Activated naive CD8-positive, alpha-beta T cell (primary cell): ENCODE data around the gene NEK7.

Experiments
- H3K27ac Mint-ChIP-seq: one replicate; pipeline ENCODE4 v1.8.0; 2021; ENCODE audit warnings: mixed read lengths
- H3K27me3 Mint-ChIP-seq: one replicate; pipeline ENCODE4 v1.8.0; 2021; ENCODE audit warnings: mixed read lengths
- H3K36me3 Mint-ChIP-seq: one replicate; pipeline ENCODE4 v1.8.0; 2021; ENCODE audit warnings: mixed read lengths
- H3K4me1 Mint-ChIP-seq: one replicate; pipeline ENCODE4 v1.8.0; 2021; ENCODE audit warnings: low read depth, mixed read lengths
- H3K4me3 Mint-ChIP-seq: one replicate; pipeline ENCODE4 v1.8.0; 2021; ENCODE audit warnings: mild to moderate bottlenecking, mixed read lengths
- H3K9me3 Mint-ChIP-seq: one replicate; pipeline ENCODE4 v1.8.0; 2021; ENCODE audit warnings: low read depth, mixed read lengths

The NEK7 gene

DNA sequence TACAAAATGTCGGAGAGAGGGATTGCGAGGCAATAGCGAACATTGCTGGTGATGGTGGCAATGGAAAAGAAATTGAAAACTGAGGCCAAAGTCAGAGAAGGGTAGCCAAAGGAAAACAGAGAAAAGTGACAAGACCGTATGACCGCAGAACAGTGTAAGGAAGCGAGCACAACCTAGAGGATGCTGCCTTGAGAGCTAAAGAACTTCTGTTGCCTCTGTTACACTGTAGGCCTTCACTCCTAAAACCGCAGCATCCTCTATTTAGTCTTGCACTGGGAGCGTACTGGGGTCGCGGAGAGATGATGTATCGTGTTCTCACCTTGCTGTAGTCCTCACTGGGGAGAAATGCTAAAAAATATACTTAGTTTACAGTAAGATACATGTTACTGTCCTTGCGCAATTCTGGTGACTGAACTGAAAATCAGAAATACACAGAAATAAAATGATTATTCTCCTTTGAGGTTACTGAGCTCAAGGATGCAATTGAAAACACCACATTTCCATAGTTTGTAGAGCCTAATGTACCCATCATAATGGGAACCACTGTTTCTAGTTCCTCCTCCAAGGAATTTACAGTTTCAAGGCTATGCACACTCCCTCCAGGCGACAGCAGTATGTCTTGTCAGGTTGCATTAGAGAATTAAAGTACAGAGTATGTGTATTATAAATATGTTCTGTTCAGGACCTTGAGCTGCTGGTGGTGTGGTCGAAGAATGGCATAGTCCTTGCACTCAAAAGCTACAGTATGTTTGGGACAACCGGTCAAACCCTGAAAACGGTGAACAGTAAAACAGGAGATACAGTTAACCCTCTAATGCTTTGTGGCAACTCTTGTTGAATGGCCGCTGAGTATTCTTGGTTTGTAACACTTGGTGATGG lies 1.3 kb downstream of the NEK7 start:
- peak overlapping the region; percentile 100 for H3K4me3 Mint-ChIP-seq
- H3K27ac Mint-ChIP-seq = peak overlapping the region; percentile 100
- H3K9me3 Mint-ChIP-seq = no peaks in the 10 kb centered on the region
- H3K27me3 Mint-ChIP-seq = no peaks in the 10 kb centered on the region
- peaks cover 5% of the 10 kb centered on the region for H3K36me3 Mint-ChIP-seq
- peaks cover 50% of the 10 kb centered on the region for H3K4me1 Mint-ChIP-seq

DNA sequence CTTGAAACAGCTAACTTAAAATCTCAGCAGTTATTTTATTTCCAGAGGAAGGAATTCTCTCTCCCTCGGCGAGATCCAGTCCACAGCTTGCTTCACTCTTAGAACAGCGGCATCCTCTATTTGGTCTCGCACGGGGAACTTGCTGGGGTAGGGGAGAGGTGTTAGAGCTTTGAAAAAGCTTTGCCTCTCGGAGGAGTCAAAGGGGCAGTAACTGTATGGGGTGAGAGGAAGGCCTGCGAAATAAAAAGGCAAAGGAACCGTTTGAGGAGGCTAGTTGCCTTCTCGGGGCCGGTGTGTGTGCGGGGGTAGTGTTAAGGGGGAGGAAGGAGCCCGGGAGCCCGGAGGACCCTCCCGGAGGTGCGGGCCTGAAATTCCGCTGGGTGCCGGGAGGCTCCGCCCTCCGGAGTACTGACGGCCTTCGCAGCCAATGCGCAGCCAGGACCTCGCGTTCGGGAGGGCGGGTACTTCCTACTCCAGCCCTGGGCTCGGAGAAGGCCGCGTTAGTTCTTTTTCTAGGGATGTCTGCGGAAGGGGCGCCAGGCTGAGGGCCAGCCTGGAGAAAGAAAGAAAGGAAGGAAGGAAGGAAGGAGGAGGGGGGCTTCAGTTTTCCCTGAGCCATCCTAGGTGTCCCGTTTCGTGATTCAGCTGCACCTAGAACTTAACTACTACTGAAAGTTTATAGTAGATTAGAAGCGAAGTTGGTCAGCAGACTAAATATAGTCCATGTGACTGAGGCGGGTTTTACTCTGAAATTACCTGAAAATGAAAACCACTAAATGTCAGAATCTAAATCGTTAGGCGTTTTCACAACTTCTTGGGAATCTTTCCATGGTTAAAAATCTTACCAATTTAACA lies 2.2 kb downstream of the NEK7 start:
- H3K4me1 Mint-ChIP-seq = peaks cover 54% of the 10 kb centered on the region

DNA sequence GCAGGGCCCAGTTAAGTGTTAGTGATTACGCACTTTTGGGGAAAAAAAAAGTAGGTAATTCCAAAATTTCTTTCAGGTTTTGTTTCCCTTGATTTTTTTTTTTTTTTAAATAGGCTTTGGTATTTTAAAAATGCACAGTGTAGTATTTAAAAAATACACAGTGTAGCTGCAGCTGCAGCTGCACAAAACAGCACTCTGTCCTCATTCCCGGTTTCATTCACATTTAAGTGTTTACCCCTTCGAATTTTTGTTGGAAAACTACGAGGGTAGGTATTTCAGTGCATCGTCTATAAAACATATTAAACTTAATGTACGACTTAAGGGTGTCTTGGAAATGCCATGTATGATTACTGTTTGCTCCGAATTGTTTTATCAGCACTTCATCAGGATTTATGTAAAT lies 3.4 kb downstream of the NEK7 start:
- H3K4me1 Mint-ChIP-seq = peaks cover 65% of the 10 kb centered on the region
- H3K27me3 Mint-ChIP-seq = no peaks in the 10 kb centered on the region
- peak overlapping the region; percentile 100 for H3K4me3 Mint-ChIP-seq
- peaks cover 5% of the 10 kb centered on the region for H3K36me3 Mint-ChIP-seq
- H3K27ac Mint-ChIP-seq = peak overlapping the region; percentile 100
- H3K9me3 Mint-ChIP-seq = no peaks in the 10 kb centered on the region

More for the DNA sequence above, 2.2 kb downstream of the NEK7 start:
- Mint-ChIP-seq H3K27me3 (no peaks in the 10 kb centered on the region), H3K4me3 (peak overlapping the region; percentile 100), H3K27ac (peak overlapping the region; percentile 100), H3K9me3 (no peaks in the 10 kb centered on the region), H3K36me3 (peaks cover 5% of the 10 kb centered on the region)

DNA sequence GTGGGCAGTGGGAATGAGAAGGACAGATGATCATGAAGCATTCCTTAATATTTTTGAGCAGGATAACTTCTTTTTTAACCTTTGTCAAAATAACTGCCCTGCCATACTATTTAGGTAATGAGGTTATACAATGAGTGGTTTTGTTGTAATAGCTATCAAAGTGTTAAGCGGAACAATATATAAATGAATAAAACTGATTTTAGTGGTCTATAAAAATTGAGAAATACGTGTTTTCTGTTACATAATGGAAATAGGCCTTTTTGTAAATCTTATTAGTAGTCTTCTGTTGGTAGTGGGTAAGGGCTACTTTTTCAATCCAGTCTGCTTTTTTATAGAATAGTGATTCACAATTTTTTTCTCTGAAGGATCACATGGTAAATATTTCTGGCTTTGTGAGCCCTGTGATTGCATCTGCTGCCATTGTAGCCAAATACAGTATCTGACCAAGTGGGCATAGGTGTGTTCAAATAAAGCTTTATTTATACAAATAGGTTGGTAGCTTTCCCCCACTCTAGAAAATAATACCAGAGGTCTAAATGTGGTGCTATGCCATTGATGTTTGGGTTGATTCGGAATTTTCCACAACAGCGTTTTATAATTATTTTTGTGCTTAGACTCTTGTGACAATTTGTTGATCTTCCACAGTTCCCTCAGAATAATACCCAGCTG lies 4.3 kb downstream of the NEK7 start:
- peaks cover 71% of the 10 kb centered on the region for H3K4me1 Mint-ChIP-seq
- H3K27ac Mint-ChIP-seq = peak overlapping the region; percentile 100
- peak overlapping the region; percentile 62 for H3K4me3 Mint-ChIP-seq
- no peaks in the 10 kb centered on the region for H3K9me3 Mint-ChIP-seq
- no peaks in the 10 kb centered on the region for H3K27me3 Mint-ChIP-seq
- peaks cover 5% of the 10 kb centered on the region for H3K36me3 Mint-ChIP-seq

DNA sequence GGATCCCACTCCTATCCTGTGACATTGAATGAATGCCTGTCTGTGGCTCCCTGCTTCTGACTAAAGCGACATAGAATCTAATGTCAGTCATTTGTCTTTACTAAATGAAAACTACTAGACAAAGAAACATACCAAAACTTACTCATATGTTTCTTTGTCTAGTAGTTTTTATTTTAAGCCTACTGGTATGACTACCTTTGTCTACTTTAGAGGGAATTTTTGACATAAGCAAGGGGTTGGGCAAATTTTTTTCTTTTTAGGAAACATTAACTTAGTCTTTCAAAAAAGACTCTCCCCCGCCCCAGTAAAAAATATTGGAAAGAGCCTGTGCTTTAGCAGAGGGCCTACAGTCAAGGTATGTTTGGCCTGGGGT lies 4.9 kb downstream of the NEK7 start:
- peaks cover 7% of the 10 kb centered on the region for H3K36me3 Mint-ChIP-seq
- H3K27me3 Mint-ChIP-seq = no peaks in the 10 kb centered on the region
- no peaks in the 10 kb centered on the region for H3K9me3 Mint-ChIP-seq
- H3K4me3 Mint-ChIP-seq = peak overlapping the region; percentile 62
- H3K4me1 Mint-ChIP-seq = peaks cover 75% of the 10 kb centered on the region
- H3K27ac Mint-ChIP-seq = peak overlapping the region; percentile 100

DNA sequence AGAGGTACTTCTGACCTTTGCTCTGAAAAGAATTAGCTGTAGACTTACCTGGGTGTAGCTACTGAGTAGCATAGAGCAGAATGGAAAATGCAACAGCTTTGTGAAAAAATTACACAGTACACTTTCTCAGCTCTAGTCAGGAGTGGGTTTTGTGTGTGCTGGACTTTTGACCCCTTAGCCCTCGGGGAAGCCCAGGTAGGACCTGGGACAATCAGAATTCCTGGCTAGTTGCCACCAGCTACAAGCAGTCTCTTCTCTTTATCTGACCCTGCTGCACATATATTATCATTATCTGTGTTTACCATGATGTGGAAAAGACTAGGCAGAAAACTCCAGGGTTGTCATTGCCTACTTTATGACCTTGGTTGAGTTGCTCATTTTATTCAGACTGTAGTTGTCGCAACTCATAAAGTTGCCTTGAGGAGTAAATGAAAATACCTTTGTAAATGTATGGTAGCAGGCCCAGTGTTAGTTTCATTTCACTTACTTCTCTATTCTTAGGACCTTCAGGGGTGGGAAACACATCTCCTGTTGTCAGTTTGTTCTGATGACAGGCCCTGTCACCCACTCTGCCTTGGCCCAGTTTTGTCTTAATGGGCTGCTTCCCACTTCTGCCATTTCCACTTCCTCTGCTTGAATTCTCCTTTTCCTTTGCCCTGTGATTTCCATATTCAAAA lies 5.4 kb downstream of the NEK7 start:
- Mint-ChIP-seq H3K4me1 (peaks cover 80% of the 10 kb centered on the region), H3K27me3 (no peaks in the 10 kb centered on the region), H3K4me3 (peak overlapping the region; percentile 65), H3K27ac (peak overlapping the region; percentile 100), H3K36me3 (peaks cover 7% of the 10 kb centered on the region), H3K9me3 (no peaks in the 10 kb centered on the region)

DNA sequence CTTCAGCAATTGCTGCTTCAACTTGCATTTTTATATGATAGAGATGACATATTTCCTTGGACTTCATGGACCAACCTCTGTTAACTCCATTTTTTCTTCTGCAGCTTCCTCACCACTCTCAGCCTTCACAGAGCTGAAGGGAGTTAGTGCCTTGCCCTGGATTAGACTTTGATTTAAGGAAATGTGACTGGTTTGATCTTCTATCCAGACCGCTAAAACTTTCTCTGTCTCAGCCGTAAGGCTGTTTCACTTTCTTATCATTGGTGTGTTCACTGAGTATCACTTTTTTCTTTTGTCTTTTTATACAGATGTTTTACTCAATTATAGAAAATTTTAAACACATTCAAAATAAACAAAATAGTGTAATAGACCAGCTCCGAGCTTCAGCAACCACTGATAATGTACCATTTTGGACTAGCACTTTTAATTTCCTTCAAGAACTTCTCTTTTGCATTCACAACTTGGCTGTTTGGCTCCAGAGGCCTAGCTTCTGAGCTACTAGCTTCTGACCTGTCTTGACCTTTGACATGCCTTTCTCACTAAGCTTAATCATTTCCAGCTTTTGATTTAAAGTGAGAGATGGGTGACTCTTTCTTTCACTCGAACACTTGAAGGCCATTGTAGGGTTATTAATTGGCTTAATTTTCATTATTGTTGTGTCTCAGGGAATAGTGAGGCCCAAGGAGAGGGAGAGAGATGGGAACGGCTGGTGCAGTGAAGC lies 9.3 kb downstream of the NEK7 start:
- Mint-ChIP-seq H3K27me3 (no peaks in the 10 kb centered on the region), H3K4me1 (peaks cover 92% of the 10 kb centered on the region), H3K36me3 (peaks cover 11% of the 10 kb centered on the region), H3K4me3 (peak overlapping the region; percentile 81), H3K9me3 (no peaks in the 10 kb centered on the region), H3K27ac (peak overlapping the region; percentile 99)

DNA sequence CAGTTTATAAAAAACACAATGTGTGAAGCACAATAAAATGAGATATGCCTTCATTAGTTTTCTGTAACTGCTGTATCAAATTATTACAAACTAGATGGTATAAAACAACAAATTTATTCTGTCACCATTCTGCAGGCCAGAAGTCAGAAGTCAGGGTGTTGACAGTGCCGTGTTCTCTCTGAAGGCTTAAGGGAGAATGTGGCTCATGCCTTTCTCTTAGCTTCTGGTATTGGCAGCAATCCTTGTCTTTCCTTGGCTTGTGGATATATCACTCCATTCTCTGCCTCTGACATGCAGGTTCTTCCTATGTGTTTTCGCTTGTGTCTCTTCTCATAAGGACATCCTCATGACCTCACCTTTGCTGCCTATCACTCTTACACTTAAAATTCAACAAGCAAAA lies 10.1 kb downstream of the NEK7 start:
- Mint-ChIP-seq H3K4me1 (peaks cover 89% of the 10 kb centered on the region), H3K27me3 (no peaks in the 10 kb centered on the region), H3K27ac (peak overlapping the region; percentile 99), H3K36me3 (peaks cover 9% of the 10 kb centered on the region), H3K9me3 (no peaks in the 10 kb centered on the region), H3K4me3 (peak overlapping the region; percentile 83)

DNA sequence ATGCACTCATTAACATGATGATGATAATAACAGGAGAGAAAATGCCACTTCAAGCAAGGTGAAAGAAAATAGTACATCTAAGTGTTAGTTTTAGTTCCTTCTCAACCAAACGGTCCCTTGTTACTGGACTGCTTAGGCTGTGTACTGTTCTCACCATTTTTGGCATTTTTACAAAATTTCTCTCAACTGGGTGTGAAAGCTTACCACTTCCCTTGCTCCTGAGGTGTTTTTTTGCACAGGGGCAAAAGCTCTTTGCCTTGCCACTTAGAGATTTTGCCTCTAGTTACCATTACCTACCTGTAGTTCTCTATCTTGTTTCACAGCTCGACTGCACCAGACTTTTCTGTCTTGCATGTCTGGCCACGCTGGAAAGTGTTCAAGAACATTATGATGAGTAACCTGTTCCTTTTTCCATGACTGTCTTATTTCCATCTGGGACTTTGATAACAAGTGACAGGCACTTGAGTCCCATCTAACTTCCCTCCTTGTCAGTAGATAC lies 10.7 kb downstream of the NEK7 start:
- H3K36me3 Mint-ChIP-seq = peaks cover 9% of the 10 kb centered on the region
- H3K27me3 Mint-ChIP-seq = no peaks in the 10 kb centered on the region
- H3K4me3 Mint-ChIP-seq = peak overlapping the region; percentile 83
- H3K27ac Mint-ChIP-seq = peak overlapping the region; percentile 99
- H3K9me3 Mint-ChIP-seq = no peaks in the 10 kb centered on the region
- H3K4me1 Mint-ChIP-seq = peaks cover 89% of the 10 kb centered on the region

DNA sequence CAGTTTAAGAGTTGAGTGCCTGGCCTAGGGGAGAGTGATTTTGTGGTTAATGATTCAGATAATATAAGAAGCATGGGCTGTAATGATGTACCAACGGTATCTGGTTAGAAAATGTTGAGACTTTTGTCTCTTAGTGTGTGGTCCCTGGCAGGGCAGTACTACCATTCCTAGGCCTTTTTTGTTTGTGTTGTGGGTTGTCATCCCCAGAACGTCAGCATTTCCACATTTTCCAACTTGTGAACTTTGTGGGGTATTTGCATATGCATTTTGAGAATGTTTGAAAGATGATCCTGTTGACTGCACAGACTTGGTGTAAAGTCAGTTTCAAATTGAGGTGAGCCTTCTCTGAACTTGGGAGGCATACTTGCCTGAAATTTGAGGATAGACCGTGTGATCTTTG lies 11.4 kb downstream of the NEK7 start:
- peak overlapping the region; percentile 83 for H3K4me3 Mint-ChIP-seq
- peak overlapping the region; percentile 99 for H3K27ac Mint-ChIP-seq
- H3K9me3 Mint-ChIP-seq = no peaks in the 10 kb centered on the region
- no peaks in the 10 kb centered on the region for H3K27me3 Mint-ChIP-seq
- H3K36me3 Mint-ChIP-seq = peaks cover 9% of the 10 kb centered on the region
- peaks cover 90% of the 10 kb centered on the region for H3K4me1 Mint-ChIP-seq

DNA sequence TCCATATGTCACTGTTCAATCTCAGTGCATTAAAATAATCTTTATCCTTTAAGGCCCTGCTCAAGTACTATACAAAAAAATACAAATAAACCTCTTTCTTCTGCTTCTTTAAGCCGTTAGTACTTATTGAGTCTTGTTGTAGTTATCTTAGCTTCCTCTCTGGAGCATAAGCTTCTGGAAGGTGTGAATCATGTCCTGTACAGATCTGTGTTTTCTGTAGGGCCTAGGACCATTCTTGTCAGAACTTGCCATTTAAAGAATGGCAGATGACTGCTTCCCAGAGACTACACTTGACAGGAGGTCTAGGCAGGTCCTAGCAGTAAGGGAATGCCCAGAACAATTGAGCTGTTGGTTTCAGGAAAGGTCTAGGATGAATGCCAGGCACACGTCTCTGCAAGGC lies 12.9 kb downstream of the NEK7 start:
- peak overlapping the region; percentile 99 for H3K27ac Mint-ChIP-seq
- no peaks in the 10 kb centered on the region for H3K9me3 Mint-ChIP-seq
- H3K36me3 Mint-ChIP-seq = peaks cover 9% of the 10 kb centered on the region
- peaks cover 91% of the 10 kb centered on the region for H3K4me1 Mint-ChIP-seq
- H3K4me3 Mint-ChIP-seq = peak overlapping the region; percentile 65
- H3K27me3 Mint-ChIP-seq = no peaks in the 10 kb centered on the region

DNA sequence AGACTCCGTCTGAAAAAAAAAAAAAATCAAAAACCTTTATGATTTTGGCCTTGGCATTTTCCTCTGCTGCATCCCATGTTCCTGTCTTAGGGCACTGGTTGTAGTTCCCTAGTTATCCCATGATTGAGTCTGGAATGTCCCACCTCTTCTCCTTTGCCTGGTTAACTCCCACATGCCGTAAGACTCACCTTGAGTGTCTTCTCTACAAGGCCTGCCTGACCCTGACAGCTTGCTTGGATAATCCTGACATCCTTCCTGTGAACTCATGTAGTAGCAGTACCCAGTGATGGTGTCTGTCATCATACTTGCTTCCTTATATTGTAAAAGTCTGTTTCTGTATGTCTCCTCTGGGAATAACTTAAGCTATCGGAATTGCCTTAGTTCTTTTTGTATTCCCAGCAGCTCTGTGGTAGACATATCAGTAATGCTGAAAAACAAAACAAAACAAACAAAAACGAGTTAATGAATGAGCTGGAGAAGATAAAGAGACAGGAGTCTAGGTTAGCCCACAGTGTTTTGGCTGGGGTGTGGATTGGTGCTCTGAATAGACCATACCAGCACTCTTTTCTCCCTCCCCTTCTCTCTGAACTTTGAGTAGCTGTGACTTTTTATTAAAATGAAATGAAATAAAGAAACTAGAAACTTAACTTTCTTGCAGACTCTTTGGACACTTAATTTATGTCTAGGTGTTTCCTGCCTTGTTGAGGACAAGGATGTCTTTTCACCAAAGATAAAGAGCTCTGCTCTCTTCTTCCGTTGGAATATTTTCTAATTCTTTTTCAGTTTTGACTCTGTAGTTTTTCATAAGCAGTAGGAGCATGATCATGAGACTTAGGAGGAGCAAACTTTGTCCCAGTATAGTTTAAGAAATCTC lies 15.1 kb downstream of the NEK7 start:
- H3K36me3 Mint-ChIP-seq = peaks cover 4% of the 10 kb centered on the region
- no peaks in the 10 kb centered on the region for H3K9me3 Mint-ChIP-seq
- H3K27ac Mint-ChIP-seq = peak overlapping the region; percentile 89
- H3K4me3 Mint-ChIP-seq = peak overlapping the region; percentile 63
- H3K27me3 Mint-ChIP-seq = no peaks in the 10 kb centered on the region
- H3K4me1 Mint-ChIP-seq = peaks cover 90% of the 10 kb centered on the region

DNA sequence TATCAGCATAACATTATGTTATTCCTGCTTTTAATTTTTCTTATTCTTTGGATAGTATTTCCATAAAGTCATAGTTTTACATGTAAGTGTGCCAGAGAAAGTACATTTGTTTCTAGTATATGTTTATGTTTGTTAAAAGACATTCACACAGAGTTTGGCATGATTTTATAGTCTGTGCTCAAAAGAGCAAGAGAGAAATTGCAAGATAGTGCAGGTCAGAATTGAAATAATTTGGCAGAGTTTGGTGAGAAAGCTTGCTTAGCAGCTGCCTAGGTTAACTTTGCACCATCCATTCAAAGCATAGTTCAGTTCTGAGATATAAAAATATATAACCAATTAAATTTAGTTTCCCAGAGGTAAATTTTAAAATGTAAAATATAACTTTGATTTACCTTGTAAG lies 17.0 kb downstream of the NEK7 start:
- Mint-ChIP-seq H3K4me3 (peak overlapping the region; percentile 75), H3K4me1 (peaks cover 90% of the 10 kb centered on the region), H3K9me3 (no peaks in the 10 kb centered on the region), H3K27ac (peak overlapping the region; percentile 93), H3K36me3 (peaks cover 4% of the 10 kb centered on the region), H3K27me3 (no peaks in the 10 kb centered on the region)
